Activated CD8-positive, alpha-beta memory T cell treated with anti-CD3 and anti-CD28 coated beads for 36 hours (primary cell): Measurements from ENCODE around the gene RBPMS2. TPM values are rescaled to one million over a fixed set of nuclear protein-coding genes. Genes with fewer than 3 reads are reported as not detected.
"Not testable (repeated sequence)": the region's sequence is repeated elsewhere in the genome, so short reads cannot be mapped to it uniquely, and the experiment has no call there.

ENCODE experiments used
- CTCF ChIA-PET: fragments of 350-600 bp; sonication (Branson Sonifier 250); formaldehyde crosslinking; loops from one replicate; lab custom pipeline; 2021; ENCODE audit warnings: antibody characterized with exemption; lab: Charles Lee
- POLR2A ChIA-PET: fragments of 350-600 bp; sonication (Branson Sonifier 250); formaldehyde crosslinking; loops from one replicate; lab custom pipeline; 2021; ENCODE audit warnings: antibody characterized with exemption; lab: Charles Lee
- total RNA-seq, 2 experiments: library from RNA; stranded (reverse); gene quantifications; one replicate each; pipeline ENCODE4 v1.2.3, GENCODE V29; 2021

The RBPMS2 gene
- total RNA-seq: not detected

GRCh38 chr15:64775551-64776401 lies at the start of gene RBPMS2:
TSS of gene RBPMS2 (minus strand) at chr15:64775589. CDS start at chr15:64775319, 270 bp downstream.
- ChIA-PET CTCF (no interaction called here), POLR2A (interaction anchor here (0.6 kb wide), 1 partner anchor 85 kb away, joined by 3 read pairs; no protein-coding TSS in a partner anchor)

DNA sequence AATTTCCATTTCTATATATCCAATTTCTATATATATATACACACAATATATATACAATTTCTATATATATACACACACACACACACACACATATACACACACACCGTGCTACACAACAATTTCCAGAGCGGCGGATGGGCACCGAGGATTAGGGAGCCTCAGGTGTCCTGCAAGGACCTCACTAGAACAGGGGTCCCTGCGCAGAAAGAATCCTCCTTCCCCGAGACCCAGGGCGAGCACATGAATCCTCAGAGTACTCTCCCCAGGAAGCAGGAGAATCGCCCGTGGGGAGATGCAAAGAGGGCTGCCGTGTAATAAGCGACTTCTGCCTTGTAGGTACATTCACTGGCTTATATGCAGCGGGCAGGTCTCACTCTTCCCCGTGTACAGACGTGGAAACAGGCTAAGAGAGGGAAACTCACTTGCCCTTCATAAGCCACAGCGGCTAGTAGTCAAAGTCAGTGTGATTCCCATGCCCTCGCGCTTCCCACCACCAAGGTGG lies 49.6 kb upstream of the RBPMS2 start:
- POLR2A ChIA-PET: interaction anchor here (0.9 to 1.0 kb wide), 2 partner anchors 14 to 69 kb away, joined by 3 to 6 read pairs; no protein-coding TSS in a partner anchor
- CTCF ChIA-PET: interaction anchor here (1.1 kb wide), 1 partner anchor 10 kb away, joined by 4 read pairs; no protein-coding TSS in a partner anchor

DNA sequence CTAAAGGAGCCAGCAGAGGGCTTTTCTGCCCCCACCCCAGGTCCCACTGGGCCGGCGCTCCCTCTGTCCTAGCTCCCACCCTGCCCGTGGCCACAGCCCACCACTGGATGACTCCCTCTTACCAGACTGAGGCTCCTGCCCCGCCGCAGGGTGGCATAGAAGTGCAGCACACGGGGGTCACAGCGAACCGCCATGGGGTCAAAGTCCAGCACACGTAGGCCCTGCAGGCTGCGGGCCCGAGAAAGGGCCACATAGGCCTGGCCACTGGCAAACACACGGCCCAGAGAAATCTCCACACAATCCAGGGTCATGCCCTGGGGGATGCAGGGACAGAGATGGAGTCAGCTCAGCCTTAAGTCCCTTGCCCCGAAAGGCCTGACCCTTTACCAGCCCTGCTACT lies 41.1 kb upstream of the RBPMS2 start:
- ChIA-PET POLR2A (no interaction called here), CTCF (no interaction called here)

DNA sequence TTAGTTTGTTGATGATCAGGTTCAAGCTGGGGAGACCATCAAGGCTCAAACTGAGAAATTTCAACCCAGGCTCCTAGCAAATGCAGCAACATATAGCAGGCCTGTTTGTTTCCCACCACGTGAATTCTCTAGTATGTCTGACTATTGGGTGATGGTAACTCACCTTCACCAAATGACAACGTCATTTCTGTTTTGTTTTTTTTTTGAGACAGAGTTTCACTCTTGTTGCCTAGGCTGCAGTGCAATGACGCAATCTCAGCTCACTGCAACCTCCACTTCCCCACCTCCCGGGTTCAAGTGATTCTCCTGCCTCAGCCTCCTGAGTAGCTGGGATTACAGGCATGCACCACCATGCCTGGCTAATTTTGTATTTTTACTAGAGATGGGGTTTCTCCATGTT lies 39.6 kb upstream of the RBPMS2 start:
- POLR2A ChIA-PET, CTCF ChIA-PET: not testable (repeated sequence)

GRCh38 chr15:64814283-64814682 lies 38.9 kb upstream of the RBPMS2 start:
- POLR2A ChIA-PET: not testable (repeated sequence)
- CTCF ChIA-PET: interaction anchor here (0.7 kb wide), 1 partner anchor 32 kb away, joined by 3 read pairs; no protein-coding TSS in a partner anchor

GRCh38 chr15:64813075-64813474 lies 37.7 kb upstream of the RBPMS2 start:
- POLR2A ChIA-PET: no interaction called here
- CTCF ChIA-PET: no interaction called here

- POLR2A ChIA-PET: no interaction called here
- CTCF ChIA-PET: interaction anchor here (0.5 to 3.4 kb wide), 13 partner anchors 8 to 542 kb away, joined by 3 to 20 read pairs (median 4); no protein-coding TSS in a partner anchor
Measured at GRCh38 chr15:64810497-64811326, 35.3 kb upstream of the RBPMS2 start.

- POLR2A ChIA-PET: no interaction called here
- CTCF ChIA-PET: interaction anchor here (0.5 to 3.4 kb wide), 16 partner anchors 9 to 418 kb away, joined by 3 to 20 read pairs (median 4); no protein-coding TSS in a partner anchor
Measured at GRCh38 chr15:64809649-64810496, 34.5 kb upstream of the RBPMS2 start.

DNA sequence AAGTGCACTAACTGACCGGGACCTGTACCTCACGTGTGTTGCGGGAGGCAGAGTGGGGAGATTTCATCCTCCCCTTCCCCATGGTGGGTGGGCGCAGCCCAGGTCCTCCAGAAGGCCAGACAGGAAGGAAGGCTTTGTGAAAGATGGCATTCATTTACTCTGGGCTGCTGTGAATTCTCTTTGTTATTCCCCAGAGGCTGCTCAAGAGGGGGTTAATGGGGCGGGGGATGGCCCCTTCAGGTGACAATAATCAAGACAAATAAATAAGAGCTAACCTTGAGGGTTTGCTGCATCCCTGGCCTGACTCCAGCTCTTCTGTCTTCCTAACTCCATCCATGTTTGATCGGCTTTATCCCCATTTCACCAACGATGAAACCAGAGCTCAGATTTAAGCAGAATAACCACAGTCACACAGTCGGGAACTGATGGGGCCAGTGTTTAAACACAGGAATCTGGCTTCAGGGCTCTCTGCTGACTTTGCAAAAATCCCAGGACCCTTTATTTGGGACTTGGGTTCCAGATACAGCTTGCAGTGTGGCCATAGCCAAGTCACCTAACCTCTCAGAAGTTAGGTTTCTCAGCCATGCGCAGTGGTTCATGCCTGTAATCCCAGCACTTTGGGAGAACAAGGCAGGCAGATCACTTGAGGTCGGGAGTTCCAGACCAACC lies 33.5 kb upstream of the RBPMS2 start:
- CTCF ChIA-PET: interaction anchor here (0.5 to 3.4 kb wide), 16 partner anchors 8 to 417 kb away, joined by 3 to 20 read pairs (median 4); no protein-coding TSS in a partner anchor

DNA sequence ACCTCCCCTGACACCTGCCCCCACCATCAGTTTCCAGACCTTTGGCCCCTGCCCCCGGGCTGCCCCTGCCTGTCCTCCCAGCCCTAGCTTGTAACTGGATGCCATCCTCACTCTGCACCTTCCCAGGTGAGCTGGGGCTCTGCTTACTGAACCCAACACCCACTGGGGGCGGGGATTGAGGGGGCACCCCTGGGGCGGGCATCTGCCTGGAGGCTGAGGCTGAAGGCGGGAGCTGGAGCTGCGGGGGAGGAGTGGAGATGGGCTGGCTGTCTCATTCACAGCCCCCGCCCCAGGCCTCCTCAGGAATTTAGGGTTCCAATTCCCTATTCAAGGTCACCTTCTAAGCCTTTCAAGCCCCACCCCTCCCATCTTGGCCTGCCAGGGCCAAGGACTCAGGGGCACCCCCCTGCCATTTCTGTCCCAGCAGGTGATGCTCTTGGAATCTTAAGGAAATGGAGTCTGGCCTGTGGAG lies 32.4 kb upstream of the RBPMS2 start:
- POLR2A ChIA-PET: no interaction called here

More for the DNA sequence above, 33.5 kb upstream of the RBPMS2 start:
- POLR2A ChIA-PET: no interaction called here

GRCh38 chr15:64807051-64807749 lies 31.8 kb upstream of the RBPMS2 start:
- POLR2A ChIA-PET: no interaction called here
- CTCF ChIA-PET: interaction anchor here (1.1 to 1.5 kb wide), 2 partner anchors 30 to 76 kb away, joined by 3 to 5 read pairs; no protein-coding TSS in a partner anchor

More for the DNA sequence above, 32.4 kb upstream of the RBPMS2 start:
- CTCF ChIA-PET: interaction anchor here (1.1 to 1.5 kb wide), 2 partner anchors 30 to 77 kb away, joined by 3 to 5 read pairs; no protein-coding TSS in a partner anchor

GRCh38 chr15:64806509-64806908 lies 31.1 kb upstream of the RBPMS2 start:
- POLR2A ChIA-PET: no interaction called here
- CTCF ChIA-PET: interaction anchor here (0.6 to 1.5 kb wide), 2 partner anchors 76 to 623 kb away, joined by 3 to 5 read pairs; no protein-coding TSS in a partner anchor

DNA sequence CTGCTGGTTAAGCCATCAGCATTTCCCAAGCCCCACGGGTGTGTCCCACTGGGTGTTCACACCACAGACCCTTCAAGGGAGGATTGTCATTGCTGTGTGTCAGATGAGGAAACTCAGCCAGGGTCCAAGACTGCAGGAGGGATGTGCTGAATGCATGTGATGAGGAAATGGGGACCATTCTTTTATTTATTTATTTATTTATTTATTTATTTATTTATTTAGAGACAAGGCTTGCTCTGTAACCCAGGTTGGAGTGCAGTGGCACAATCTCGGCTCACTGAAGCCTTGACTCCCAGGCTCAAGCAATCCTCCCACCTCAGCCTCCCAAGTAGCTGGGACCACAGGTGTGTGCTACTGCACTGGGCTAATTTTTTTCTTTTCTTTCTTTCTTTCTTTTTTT lies 29.2 kb upstream of the RBPMS2 start:
- ChIA-PET CTCF (no interaction called here), POLR2A (no interaction called here)

GRCh38 chr15:64803526-64803925 lies 28.1 kb upstream of the RBPMS2 start:
- CTCF ChIA-PET: interaction anchor here (0.7 to 1.1 kb wide), 2 partner anchors 34 to 75 kb away, joined by 3 read pairs; no protein-coding TSS in a partner anchor
- POLR2A ChIA-PET: no interaction called here

- POLR2A ChIA-PET: no interaction called here
- CTCF ChIA-PET: interaction anchor here (1.1 kb wide), 1 partner anchor 9 kb away, joined by 5 read pairs; no protein-coding TSS in a partner anchor
Measured at GRCh38 chr15:64800476-64800875, 25.1 kb upstream of the RBPMS2 start.

DNA sequence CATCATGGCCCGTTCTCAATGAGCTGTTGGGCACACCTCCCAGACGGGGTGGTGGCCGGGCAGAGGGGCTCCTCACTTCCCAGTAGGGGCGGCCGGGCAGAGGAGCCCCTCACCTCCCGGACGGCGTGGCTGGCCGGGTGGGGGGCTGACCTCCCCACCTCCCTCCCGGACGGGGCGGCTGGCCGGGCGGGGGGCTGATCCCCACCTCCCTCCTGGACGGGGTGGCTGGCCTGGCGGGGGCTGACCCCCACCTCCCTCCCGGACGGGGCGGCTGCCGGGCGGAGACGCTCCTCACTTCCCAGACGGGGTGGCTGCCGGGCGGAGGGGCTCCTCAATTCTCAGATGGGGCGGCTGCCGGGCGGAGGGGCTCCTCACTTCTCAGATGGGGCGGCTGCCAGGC lies 23.5 kb upstream of the RBPMS2 start:
- CTCF ChIA-PET, POLR2A ChIA-PET: not testable (repeated sequence)

DNA sequence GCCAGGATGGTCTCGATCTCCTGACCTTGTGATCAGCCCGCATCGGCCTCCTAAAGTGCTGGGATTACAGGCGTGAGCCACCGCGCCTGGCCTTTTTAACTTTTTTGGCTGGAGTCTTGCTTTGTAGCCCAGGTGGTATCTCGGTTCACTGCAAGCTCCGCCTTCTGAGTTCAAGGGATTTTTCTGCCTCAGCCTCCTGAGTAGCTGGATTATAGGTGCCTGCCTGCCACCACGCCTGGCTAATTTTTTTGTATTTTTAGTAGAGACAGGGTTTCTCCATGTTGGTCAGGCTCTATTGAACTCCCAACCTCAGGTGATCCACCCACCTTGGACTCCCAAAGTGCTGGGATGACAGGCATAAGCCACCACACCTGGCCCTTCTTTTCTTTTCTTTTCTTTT lies 20.5 kb upstream of the RBPMS2 start:
- POLR2A ChIA-PET, CTCF ChIA-PET: not testable (repeated sequence)
